Ramos (cell line): Measurements from ENCODE around the gene KAT14.
"Not testable (repeated sequence)": the region's sequence is repeated elsewhere in the genome, so short reads cannot be mapped to it uniquely, and the experiment has no call there.

Experiments used
- in situ Hi-C: fragments of 300-500 bp; cut with MboI; formaldehyde crosslinking; loops from one replicate; pipeline ENCODE4 v1.14.3; 2022; ENCODE audit warnings: low sequenced_read_pairs; ENCODE audit not compliant: unreplicated experiment

KAT14 gene, protein sequence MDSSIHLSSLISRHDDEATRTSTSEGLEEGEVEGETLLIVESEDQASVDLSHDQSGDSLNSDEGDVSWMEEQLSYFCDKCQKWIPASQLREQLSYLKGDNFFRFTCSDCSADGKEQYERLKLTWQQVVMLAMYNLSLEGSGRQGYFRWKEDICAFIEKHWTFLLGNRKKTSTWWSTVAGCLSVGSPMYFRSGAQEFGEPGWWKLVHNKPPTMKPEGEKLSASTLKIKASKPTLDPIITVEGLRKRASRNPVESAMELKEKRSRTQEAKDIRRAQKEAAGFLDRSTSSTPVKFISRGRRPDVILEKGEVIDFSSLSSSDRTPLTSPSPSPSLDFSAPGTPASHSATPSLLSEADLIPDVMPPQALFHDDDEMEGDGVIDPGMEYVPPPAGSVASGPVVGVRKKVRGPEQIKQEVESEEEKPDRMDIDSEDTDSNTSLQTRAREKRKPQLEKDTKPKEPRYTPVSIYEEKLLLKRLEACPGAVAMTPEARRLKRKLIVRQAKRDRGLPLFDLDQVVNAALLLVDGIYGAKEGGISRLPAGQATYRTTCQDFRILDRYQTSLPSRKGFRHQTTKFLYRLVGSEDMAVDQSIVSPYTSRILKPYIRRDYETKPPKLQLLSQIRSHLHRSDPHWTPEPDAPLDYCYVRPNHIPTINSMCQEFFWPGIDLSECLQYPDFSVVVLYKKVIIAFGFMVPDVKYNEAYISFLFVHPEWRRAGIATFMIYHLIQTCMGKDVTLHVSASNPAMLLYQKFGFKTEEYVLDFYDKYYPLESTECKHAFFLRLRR

DNA sequence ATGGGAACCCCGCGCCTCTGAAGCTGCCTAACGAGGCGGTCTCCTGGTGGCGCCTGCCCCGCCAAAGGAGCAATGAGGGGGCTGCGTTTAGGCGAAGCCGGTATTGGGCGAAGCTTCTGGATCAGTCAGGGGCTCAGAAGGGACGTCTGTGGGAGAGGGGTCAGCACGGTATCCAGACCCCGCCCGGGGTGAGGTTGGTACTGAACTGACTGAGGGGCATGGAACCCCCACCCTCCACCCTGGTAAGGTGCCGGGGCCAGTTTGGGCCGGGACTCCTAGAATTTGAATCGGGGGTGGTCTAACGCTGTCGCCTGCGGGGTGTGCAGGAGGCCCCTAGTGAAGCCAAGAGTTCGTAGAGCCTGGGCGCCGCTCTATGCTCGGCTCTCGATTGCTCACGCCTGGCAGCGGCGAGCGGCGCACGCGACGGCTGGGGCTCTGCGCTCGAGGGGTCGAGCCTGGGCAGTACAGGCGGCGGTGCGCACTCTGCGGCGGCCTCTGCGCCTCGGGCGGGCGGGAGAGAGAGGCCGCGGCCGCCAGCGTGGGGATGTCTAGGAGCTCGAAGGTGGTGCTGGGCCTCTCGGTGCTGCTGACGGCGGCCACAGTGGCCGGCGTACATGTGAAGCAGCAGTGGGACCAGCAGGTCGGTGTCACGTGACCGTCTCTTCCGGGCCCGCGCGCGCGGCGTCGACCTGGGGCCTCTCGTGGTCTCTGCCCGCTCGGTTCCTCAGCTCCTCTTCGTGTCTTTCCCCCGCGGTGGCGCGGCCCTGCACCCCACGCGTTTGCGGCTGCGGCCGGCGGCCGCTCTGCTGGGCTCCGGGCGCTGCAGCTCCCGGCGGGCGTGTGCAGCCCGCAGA, at the start of gene KAT14, which contains the start of gene PET117:
Gene KAT14 (plus strand): TSS at position 452 of the 854 bp plus-strand sequence. CDS start 4,798 bp downstream, outside the sequence.
Gene PET117 (plus strand): TSS at position 452 of the 854 bp plus-strand sequence. CDS start 93 bp downstream, at position 545.
- in situ Hi-C loops: no loop called here

DNA sequence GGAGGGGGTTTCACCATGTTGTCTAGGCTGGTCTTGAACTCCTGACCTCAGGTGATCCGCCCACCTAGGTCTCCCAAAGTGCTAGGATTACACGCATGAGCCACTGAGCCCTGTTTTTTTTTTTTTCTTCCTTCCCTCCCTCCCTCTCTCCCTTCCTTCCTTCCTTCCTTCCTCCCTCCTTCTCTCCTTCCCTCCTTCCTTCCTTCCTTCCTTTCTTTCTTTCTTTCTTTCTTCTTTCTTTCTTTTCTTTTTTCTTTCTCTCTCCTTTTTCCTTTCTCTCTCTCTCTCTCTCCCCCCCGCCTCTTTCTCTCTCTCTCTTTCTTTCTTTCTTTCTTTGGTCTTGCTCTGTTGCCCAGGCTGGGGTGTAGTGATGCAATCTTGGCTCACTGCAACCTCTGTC, 49.4 kb upstream of the KAT14 start:
- in situ Hi-C loops: not testable (repeated sequence)

DNA sequence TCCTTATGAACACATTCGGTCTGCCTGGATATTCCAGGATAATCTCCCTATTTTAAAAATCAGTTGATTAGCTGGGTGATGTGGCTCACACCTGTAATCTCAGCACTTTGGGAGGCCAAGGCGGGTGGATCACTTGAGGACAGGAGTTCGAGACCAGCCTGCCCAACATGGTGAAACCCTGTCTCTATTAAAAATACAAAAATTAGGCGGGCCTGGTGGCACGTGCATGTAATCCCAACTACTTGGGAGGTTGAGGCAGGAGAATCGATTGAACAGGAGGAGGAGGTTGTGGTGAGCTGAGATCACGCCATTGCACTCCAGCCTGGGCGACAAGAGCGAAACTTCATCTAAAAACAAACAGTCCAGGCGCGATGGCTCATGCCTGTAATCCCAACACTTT, 48.8 kb upstream of the KAT14 start:
- in situ Hi-C loops: not testable (repeated sequence)

DNA sequence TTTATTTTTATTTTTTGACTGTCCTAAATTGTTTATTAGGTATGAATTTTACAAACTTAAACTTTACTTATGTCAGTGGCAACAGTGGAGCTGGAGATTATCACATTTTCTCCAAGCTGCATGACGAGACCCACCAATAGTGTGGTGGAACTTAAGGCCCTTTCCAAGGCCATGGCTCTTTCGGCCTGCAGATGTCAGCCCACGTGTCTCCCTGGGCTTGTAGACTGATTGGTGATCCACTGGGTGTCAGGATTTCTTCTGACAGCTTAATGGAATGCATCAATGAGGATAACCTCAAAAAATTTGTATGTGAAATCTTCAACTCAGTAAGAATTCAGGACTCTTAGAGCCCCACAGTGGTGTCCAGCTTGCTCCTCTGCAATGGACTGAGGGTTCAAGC, 47.6 kb upstream of the KAT14 start:
- in situ Hi-C loops: no loop called here

DNA sequence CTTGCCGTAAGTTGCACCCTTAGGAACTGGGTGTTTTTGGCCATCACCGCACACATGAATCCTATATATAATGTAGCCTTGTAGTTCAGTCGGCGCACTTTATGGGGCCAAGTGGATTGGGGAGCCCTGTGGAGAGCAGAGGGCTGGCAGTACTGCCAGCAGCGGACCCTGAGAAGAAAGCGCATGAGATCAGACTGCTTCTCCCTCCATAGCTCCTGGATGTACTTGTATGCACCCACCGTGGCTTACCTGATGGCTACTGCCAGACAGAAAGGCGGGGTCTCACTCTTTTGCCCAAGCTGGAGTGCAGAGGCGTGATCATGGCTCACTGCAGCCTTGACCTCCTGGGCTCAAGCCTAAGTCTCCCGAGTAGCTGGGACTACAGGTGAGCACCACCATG, 47.2 kb upstream of the KAT14 start:
- in situ Hi-C loops: no loop called here

DNA sequence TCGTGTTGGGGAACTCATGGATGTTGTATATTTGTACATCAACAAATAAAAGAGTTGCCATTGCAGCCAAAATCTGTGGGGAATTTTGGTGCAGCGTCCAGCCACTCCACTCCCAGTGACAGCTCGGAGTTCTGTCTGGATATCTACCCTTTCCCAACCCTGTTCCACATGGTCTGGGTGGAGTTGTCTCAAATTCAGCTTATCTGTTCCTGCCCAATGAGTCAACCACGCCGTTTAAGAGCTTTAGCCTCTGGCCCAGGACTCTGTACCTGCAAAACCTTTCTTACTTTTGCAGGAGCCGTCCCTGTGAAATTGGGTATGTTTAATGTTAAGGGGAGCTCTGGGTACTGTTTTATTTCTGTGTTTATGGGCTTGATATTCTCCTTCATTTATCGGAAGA, 46.0 kb upstream of the KAT14 start:
- in situ Hi-C loops: no loop called here

DNA sequence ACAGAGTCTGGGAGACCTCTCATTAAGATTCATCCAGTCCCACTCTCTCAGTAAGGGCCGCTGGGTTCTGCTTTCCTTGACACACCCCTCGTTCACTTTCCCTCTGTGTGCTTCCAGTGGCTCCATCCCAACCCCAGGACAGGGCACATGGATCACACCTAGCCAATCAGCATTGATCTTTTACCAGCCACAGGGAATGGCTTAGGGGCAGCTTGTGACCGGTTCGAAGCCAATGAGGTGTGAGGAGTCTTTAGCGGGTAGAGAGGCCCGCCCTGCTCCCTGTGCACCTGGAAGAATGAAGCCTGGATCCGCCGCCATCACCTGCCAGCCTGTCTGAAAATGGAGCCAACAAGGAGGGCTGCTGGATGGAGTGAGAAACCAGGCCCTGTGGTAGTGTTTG, 44.8 kb upstream of the KAT14 start:
- in situ Hi-C loops: no loop called here

DNA sequence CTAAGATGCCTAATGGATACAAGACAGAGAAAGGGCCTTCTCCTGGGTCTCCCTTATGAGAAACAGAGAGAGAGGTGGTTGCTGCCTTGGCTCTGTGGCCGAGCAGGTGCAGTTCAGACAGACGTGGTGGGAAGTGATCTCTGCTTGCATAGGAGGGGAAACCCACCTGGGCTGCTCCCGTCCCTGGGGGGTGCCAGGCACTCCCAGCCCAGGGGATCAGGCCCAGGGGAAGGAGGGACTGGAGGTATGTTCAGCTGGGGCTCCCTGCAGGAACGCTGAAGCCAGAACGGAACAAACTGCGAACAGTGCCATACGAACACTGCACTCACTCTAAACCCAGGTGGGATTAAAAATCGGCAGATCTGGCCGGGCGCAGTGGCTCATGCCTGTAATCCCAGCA, 44.3 kb upstream of the KAT14 start:
- in situ Hi-C loops: no loop called here

DNA sequence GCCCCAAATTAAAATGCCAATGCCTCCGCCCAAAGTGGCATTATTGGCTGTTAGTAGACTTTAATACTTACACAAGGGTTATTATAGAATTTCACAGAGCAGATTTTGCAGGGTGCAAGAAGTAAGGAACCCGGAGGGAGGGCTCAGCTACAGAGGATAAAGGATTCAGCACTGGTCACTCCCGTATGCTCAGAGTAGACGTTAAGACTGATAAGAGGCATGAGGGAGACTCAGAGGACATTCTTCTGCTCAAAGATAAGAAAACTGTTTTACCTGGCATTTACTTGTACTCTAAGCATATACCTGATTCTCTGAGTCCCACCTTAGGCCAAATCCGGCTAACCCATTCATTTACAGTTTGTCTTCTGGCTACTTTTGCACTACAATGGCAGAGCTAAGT, 43.5 kb upstream of the KAT14 start:
- in situ Hi-C loops: no loop called here

DNA sequence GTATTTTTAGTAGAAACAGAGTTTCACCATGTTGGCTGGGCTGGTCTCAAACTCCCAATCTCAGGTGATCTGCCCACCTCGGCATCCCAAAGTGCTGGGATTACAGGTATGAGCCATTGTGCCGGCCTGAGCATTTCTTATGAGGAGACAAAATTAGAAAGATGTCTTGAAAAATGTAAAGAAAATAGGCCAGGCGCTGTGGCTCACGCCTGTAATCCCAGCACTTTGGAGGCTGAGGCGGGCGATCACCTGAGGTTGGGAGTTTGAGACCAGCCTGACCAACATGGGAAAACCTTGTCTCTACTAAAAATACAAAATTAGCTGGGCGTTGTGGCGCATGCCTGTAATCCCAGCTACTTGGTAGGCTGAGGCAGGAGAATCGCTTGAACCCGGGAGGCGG, 37.1 kb upstream of the KAT14 start:
- in situ Hi-C loops: not testable (repeated sequence)

DNA sequence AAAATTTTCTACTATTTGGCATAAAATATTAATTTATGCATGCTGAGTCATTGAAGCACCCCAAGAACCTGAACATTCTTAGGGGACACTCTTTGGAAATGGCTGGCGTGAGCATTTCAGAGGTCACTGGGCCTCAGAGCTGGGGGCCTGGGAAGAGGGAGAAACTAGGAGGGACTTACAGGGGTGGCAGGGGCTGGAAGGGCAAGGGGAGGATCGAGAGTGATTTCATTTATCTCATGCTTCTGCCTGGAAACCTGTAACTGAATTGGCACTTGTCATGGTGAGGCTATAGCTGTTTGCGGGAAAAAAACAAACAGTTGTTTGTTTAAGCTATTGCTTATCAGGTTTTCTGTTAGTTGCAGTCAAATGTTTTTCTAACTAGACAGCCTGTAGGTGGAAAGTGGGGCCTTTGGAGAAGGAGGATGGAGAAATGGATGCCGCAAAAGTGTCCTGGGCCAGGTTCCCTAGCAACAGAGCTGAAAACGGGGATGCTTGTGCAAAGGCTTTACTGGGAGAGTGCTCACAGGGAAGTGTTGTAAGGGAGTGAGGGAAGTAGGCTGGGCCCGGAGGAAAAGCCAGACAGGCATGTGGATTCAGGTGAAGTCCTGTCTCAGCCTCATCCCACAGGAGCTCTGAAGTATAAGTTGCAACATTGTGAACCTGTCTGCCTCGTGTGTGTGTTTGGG, 36.4 kb upstream of the KAT14 start:
- in situ Hi-C loops: no loop called here

DNA sequence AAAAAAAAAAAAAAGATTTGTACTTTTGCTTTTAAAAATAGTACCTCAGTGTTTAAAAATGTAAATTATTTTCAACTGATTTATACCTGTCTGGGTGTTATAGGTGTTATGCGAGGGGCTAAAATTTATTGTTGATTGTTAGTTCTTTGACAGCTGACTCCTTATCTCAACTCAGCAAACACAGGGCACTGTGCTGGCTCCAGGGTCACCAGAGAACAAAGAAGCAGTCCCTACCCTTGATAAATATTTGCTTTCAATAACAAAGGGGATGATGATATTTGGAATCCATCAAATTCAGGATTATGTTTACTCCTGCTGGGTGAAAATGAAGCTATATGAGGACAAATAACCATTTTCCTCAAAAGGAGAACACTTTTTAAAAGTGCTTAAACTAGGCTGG, 34.2 kb upstream of the KAT14 start:
- in situ Hi-C loops: no loop called here

DNA sequence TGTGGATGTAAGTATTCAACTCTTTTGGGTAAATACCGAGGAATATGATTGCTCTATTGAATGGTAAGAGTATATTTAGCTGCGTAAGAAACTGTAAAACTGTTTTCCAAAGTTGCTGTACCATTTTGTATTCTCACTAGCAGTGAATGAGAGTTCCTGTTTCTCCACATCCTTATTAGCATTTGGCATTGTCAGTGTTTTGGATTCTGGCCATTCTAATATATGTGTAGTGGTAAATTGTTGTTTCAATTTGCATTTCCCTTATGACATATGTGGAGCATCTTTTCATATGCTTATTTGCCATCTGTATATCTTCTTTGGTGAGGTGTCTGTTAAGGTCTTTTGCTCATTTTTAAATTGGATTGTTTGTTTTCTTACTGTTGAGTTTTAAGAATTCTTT, 29.3 kb upstream of the KAT14 start:
- in situ Hi-C loops: no loop called here

DNA sequence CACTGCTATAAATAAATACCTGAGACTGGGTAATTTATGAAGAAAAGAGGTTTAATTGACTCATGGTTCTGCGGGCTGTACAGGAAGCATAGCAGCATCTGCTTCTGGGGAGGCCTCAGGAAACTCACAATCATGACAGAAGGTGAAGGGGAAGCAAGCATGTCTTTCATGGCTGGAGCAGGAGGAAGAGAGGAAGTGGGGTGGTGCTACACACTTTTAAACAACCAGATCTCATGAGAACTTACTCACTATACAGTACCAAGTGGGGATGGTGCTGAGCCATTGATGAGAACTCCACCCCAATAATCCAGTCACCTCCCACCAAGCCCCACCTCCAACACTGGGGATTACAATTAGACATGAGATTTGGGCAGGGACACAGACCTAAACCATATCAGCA, 9.1 kb upstream of the KAT14 start:
- in situ Hi-C loops: not testable (repeated sequence)

DNA sequence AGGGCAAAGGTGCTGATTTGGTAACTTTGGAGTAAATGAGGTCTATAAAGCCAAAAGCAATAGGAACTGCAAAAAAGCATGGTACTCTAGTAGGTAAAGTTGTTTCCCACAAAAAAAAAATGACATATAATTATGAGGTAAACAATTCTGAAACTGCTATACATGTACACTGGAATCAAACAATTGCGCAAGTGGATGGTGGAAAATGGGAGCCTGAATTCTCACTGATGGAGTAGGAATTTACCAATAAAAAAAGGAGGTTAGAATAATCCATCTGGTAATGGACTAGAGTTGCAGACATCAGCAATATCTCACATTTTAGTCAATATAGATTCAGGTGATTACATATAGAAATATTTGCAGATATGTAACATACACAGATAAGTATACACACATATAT, 5.0 kb upstream of the KAT14 start:
- in situ Hi-C loops: no loop called here

DNA sequence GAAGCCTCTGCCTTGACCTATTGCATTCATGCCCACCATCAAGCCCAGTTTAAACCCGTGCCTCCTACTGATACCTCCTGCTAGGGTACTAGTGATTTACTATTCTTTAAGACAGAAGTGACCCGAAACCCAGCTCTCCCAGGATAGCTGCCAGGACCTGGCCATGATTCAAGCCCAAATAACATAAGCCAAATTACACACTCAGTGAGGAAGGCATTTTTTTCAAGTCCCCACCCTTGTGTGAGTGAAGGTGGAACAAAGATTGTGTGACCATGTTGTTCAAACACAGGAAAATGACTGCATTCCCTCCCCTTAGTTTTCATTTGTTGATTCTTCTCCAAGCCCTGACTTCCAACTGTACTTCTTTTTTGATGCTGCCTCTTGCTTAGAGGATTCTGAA, 3.7 kb upstream of the KAT14 start:
- in situ Hi-C loops: no loop called here

DNA sequence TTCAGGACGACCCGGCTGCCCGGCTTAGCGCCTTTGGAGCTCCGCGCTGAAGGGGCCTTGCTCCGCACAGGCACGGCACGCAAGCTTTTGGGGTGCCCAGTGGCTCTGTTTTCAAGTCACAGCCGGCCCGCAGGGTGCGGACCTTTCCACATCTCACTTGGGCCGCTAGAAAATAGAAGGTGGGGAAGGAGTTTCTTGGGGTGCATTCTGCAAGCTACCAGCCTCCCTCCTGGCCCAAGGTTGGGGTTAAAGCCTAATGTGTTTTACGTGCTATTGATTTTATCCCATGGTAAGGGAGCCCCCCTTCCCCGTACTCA, 561 bp downstream of the KAT14 start:
- in situ Hi-C loops: no loop called here

DNA sequence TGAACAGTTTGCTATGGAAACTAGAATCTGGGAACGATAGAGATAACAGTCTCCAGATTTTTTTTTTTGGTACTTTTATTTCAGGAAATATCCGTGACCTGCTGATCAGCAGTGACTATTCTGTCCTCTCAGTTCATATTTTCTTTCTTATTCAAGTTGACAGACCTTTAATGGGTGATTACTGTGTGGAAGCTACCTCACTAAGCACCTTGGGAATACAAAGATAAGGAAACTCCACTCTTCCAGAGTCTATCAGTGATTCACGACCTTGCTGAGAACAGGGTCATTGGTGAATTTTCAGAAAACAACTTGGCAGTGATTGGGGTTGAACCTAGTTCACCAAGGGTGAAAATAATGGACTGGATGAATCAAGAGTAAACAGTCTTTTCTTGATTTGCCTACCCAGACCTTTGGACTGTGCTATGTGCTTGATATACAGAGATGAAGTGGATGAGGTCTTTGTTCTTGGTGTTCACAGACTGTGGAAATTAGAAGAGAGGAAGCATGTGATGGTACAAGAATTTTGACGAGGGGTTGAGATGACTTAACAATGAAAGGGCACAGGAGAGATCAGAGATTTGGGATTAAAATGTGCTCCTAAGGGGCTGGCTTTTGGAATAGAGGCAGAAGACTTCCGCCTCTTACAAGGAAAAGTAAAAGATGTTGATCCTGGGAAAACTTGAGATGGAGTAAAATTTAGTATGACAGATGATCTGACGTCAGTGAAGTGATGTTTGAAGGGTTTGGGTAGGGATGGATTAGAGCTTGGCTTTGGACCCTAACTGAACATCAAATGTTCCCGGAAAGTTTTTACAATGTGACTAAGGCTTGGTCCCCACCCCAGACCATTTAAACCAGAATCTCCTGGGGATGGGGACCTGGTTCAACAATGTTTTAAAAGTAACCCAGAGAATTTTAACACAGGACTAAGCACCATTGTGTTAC, 1.2 kb downstream of the KAT14 start:
- in situ Hi-C loops: no loop called here

DNA sequence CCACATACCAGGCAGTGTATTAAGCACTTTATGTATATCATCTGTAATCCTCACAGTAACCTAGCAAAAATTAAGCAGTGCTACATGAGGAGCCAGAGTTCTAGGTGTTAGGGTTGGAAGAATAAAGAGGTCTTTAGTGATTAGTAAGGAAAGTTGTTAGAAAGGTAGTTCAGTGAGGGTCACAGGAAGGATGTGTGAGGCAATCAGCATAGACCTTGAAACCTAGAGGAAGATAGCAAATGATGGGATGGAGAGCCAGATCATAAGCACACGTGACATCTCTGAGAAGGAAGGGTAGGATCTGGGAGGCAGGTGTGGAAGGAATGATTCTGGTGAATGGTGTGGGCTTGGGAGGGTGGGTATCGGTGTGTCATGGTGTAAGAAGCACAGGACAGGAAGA, 2.2 kb downstream of the KAT14 start:
- in situ Hi-C loops: no loop called here
